HG03571 (cell line): ENCODE measurements around the gene IQGAP2.
"Not testable (repeated sequence)": the region's sequence is repeated elsewhere in the genome, so short reads cannot be mapped to it uniquely, and the experiment has no call there.

Source experiments
- ATAC-seq: cut with Tn5 transposase; IDR thresholded peaks from one replicate; pipeline ENCODE4 v1.9.1; 2021; ENCODE audit not compliant: unreplicated experiment

Gene IQGAP2

GRCh38 chr5:76500633-76501393 lies 97.7 kb downstream of the IQGAP2 start:
- ATAC-seq = no peak

GRCh38 chr5:76503929-76504328 lies 100.8 kb downstream of the IQGAP2 start:
- no peak for ATAC-seq

GRCh38 chr5:76504901-76505564 lies 101.9 kb downstream of the IQGAP2 start:
- no peak for ATAC-seq

GRCh38 chr5:76513476-76513875 lies 110.4 kb downstream of the IQGAP2 start:
- ATAC-seq = no peak

- no peak for ATAC-seq
Observed at GRCh38 chr5:76514292-76514691, 111.2 kb downstream of the IQGAP2 start.

GRCh38 chr5:76514713-76515112 lies 111.6 kb downstream of the IQGAP2 start:
- no peak for ATAC-seq

- ATAC-seq = no peak
Observed at GRCh38 chr5:76517334-76517733, 114.2 kb downstream of the IQGAP2 start.

GRCh38 chr5:76518246-76518645 lies 115.2 kb downstream of the IQGAP2 start:
- not testable (repeated sequence) for ATAC-seq

GRCh38 chr5:76521240-76521758 lies 118.2 kb downstream of the IQGAP2 start:
- ATAC-seq = no peak

GRCh38 chr5:76522103-76522935 lies 119.2 kb downstream of the IQGAP2 start:
- no peak for ATAC-seq

- ATAC-seq = no peak
Observed at GRCh38 chr5:76524101-76524835, 121.2 kb downstream of the IQGAP2 start.

GRCh38 chr5:76524868-76525267 lies 121.8 kb downstream of the IQGAP2 start:
- no peak for ATAC-seq

- ATAC-seq = no peak
Observed at GRCh38 chr5:76525956-76526355, 122.9 kb downstream of the IQGAP2 start.

- no peak for ATAC-seq
Observed at GRCh38 chr5:76526950-76527583, 124.0 kb downstream of the IQGAP2 start.

GRCh38 chr5:76527685-76528161 lies 124.6 kb downstream of the IQGAP2 start:
- ATAC-seq = no peak

GRCh38 chr5:76528547-76529331 lies 125.7 kb downstream of the IQGAP2 start:
- ATAC-seq = no peak

GRCh38 chr5:76529464-76530344 lies 126.6 kb downstream of the IQGAP2 start:
- no peak for ATAC-seq

GRCh38 chr5:76532052-76532451 lies 129.0 kb downstream of the IQGAP2 start:
- ATAC-seq = no peak
